ENCODE results near the gene CRACR2A. TPM values are rescaled to one million over a fixed set of nuclear protein-coding genes. Genes with fewer than 3 reads are reported as not detected.
A peak's percentile ranks its signal among the peaks of the same experiment; 100 is the strongest.

The CRACR2A gene
- total RNA-seq, 1 experiment from 2014 or later = not detected

GRCh38 chr12:3683670-3684069 is 69.2 kb downstream of the CRACR2A start:
- peak; percentile 34 for DNase-seq (ENCODE audit: unreplicated experiment)
- no peaks in the 10 kb centered on the region for H3K9me3 Mint-ChIP-seq (ENCODE audit: unreplicated experiment)
- H3K4me3 Mint-ChIP-seq (ENCODE audit: unreplicated experiment) = no peak overlapping the region
- peaks cover 6% of the 10 kb centered on the region for H3K4me1 Mint-ChIP-seq (ENCODE audit: insufficient read depth, unreplicated experiment)
- intact Hi-C loops (cut with micrococcal nuclease) = loop anchor here (10.0 kb wide), 1 partner anchor 159 kb away; no protein-coding TSS in a partner anchor
- H3K27ac Mint-ChIP-seq (ENCODE audit: low read depth, unreplicated experiment) = no peak overlapping the region
- BruUV-seq (replicated peaks) = no TSS peak
- H3K27me3 Mint-ChIP-seq (ENCODE audit: insufficient read depth, unreplicated experiment) = peaks cover 21% of the 10 kb centered on the region
- CTCF ChIA-PET = interaction anchor here (0.5 to 6.7 kb wide), 6 partner anchors 55 to 454 kb away, joined by 3 to 85 read pairs (median 3); no protein-coding TSS in a partner anchor
- POLR2A ChIA-PET = interaction anchor here (0.6 kb wide), 1 partner anchor 16 kb away, joined by 3 read pairs; no protein-coding TSS in a partner anchor
- TF ChIP-seq CTCF (IDR thresholded peaks at IDR 0.05; ENCODE audit: unreplicated experiment) = no peak
- no peaks in the 10 kb centered on the region for H3K36me3 Mint-ChIP-seq (ENCODE audit: insufficient read depth, unreplicated experiment)

- H3K27me3 Mint-ChIP-seq (ENCODE audit: insufficient read depth, unreplicated experiment) = peaks cover 5% of the 10 kb centered on the region
- no TSS peak for BruUV-seq (replicated peaks)
Measured at GRCh38 chr12:3681595-3682061, 71.3 kb downstream of the CRACR2A start.

GRCh38 chr12:3680919-3681594 is 71.9 kb downstream of the CRACR2A start:
- peaks cover 6% of the 10 kb centered on the region for H3K4me1 Mint-ChIP-seq (ENCODE audit: insufficient read depth, unreplicated experiment)
- peak; percentile 30 for DNase-seq (ENCODE audit: unreplicated experiment)
- intact Hi-C loops (cut with micrococcal nuclease) = loop anchor here (1.0 to 10.0 kb wide), 2 partner anchors 156 to 381 kb away; no protein-coding TSS in a partner anchor
- H3K9me3 Mint-ChIP-seq (ENCODE audit: unreplicated experiment) = no peaks in the 10 kb centered on the region
- ChIA-PET CTCF (interaction anchor here (0.6 to 6.7 kb wide), 19 partner anchors 8 to 1308 kb away, joined by 3 to 85 read pairs (median 3); no protein-coding TSS in a partner anchor), POLR2A (interaction anchor here (1.8 kb wide), 1 partner anchor 381 kb away, joined by 5 read pairs; no protein-coding TSS in a partner anchor)
- no peak for TF ChIP-seq CTCF (IDR thresholded peaks at IDR 0.05; ENCODE audit: unreplicated experiment)
- BruUV-seq (replicated peaks) = no TSS peak
- H3K36me3 Mint-ChIP-seq (ENCODE audit: insufficient read depth, unreplicated experiment) = no peaks in the 10 kb centered on the region
- no peak overlapping the region for H3K27ac Mint-ChIP-seq (ENCODE audit: low read depth, unreplicated experiment)
- H3K27me3 Mint-ChIP-seq (ENCODE audit: insufficient read depth, unreplicated experiment) = no peaks in the 10 kb centered on the region
- H3K4me3 Mint-ChIP-seq (ENCODE audit: unreplicated experiment) = no peak overlapping the region

More at GRCh38 chr12:3681595-3682061, 71.3 kb downstream of the CRACR2A start:
- intact Hi-C loops (cut with micrococcal nuclease) = loop anchor here (1.0 to 10.0 kb wide), 2 partner anchors 157 to 381 kb away; no protein-coding TSS in a partner anchor
- H3K4me3 Mint-ChIP-seq (ENCODE audit: unreplicated experiment) = no peak overlapping the region
- H3K36me3 Mint-ChIP-seq (ENCODE audit: insufficient read depth, unreplicated experiment) = no peaks in the 10 kb centered on the region
- TF ChIP-seq CTCF (IDR thresholded peaks at IDR 0.05; ENCODE audit: unreplicated experiment) = no peak
- H3K27ac Mint-ChIP-seq (ENCODE audit: low read depth, unreplicated experiment) = no peak overlapping the region
- no peak for DNase-seq (ENCODE audit: unreplicated experiment)
- ChIA-PET CTCF (interaction anchor here (0.6 to 6.7 kb wide), 17 partner anchors 8 to 1308 kb away, joined by 3 to 85 read pairs (median 3); no protein-coding TSS in a partner anchor), POLR2A (interaction anchor here (0.7 to 1.8 kb wide), 2 partner anchors 245 to 382 kb away, joined by 3 to 5 read pairs; no protein-coding TSS in a partner anchor)
- H3K4me1 Mint-ChIP-seq (ENCODE audit: insufficient read depth, unreplicated experiment) = peaks cover 6% of the 10 kb centered on the region
- no peaks in the 10 kb centered on the region for H3K9me3 Mint-ChIP-seq (ENCODE audit: unreplicated experiment)

GRCh38 chr12:3679831-3680230 is 73.1 kb downstream of the CRACR2A start:
- Mint-ChIP-seq H3K4me1 (ENCODE audit: insufficient read depth, unreplicated experiment) (peaks cover 6% of the 10 kb centered on the region), H3K27ac (ENCODE audit: low read depth, unreplicated experiment) (no peak overlapping the region), H3K27me3 (ENCODE audit: insufficient read depth, unreplicated experiment) (no peaks in the 10 kb centered on the region), H3K36me3 (ENCODE audit: insufficient read depth, unreplicated experiment) (no peaks in the 10 kb centered on the region), H3K4me3 (ENCODE audit: unreplicated experiment) (no peak overlapping the region), H3K9me3 (ENCODE audit: unreplicated experiment) (no peaks in the 10 kb centered on the region)
- BruUV-seq (replicated peaks) = no TSS peak
- ChIA-PET POLR2A (no interaction called here), CTCF (interaction anchor here (0.6 to 6.7 kb wide), 7 partner anchors 11 to 380 kb away, joined by 3 to 85 read pairs (median 4); no protein-coding TSS in a partner anchor)
- intact Hi-C loops (cut with micrococcal nuclease) = loop anchor here (10.0 kb wide), 1 partner anchor 155 kb away; no protein-coding TSS in a partner anchor
- no peak for DNase-seq (ENCODE audit: unreplicated experiment)
- no peak for TF ChIP-seq CTCF (IDR thresholded peaks at IDR 0.05; ENCODE audit: unreplicated experiment)

Measured in MCF 10A (cell line).